Activated CD8-positive, alpha-beta memory T cell treated with anti-CD3 and anti-CD28 coated beads for 4 hours (primary cell): ENCODE data around the gene MLKL.
"Not testable (repeated sequence)": the region's sequence is repeated elsewhere in the genome, so short reads cannot be mapped to it uniquely, and the experiment has no call there.

Source experiments
- DNase-seq, 2 donors: peaks; one replicate each; pipeline ENCODE4 v3.0.0-alpha.2; 2020; ENCODE audit warnings: low read depth in 2 of 2

MLKL gene

GRCh38 chr16:74700116-74700437 lies 585 bp downstream of the MLKL start:
- DNase-seq = peak in 1 of 2 donors; percentile 4

- no peak for DNase-seq
These were observed 996 bp downstream of the MLKL start for GRCh38 chr16:74699666-74700065.

GRCh38 chr16:74698222-74698621 lies 2.4 kb downstream of the MLKL start:
- no peak for DNase-seq

GRCh38 chr16:74695450-74696422 lies 4.9 kb downstream of the MLKL start:
- DNase-seq = peak; percentile 14 to 30

GRCh38 chr16:74691093-74691855 lies 9.4 kb downstream of the MLKL start:
- DNase-seq = no peak

- no peak for DNase-seq
These were observed 18.1 kb downstream of the MLKL start for GRCh38 chr16:74682556-74682955.

GRCh38 chr16:74680681-74681080 lies 20.0 kb downstream of the MLKL start:
- no peak for DNase-seq

- DNase-seq = no peak
These were observed 20.7 kb downstream of the MLKL start for GRCh38 chr16:74679983-74680382.

- DNase-seq = no peak
These were observed 22.8 kb downstream of the MLKL start for GRCh38 chr16:74677868-74678267.

GRCh38 chr16:74673876-74674275 lies 26.8 kb downstream of the MLKL start:
- no peak for DNase-seq

GRCh38 chr16:74668877-74669276 lies 31.8 kb downstream of the MLKL start:
- not testable (repeated sequence) for DNase-seq

- no peak for DNase-seq
These were observed 33.4 kb downstream of the MLKL start for GRCh38 chr16:74667255-74667700.

GRCh38 chr16:74666425-74667254 lies 34.0 kb downstream of the MLKL start, which contains the start of gene RFWD3:
RFWD3 (minus strand) TSS chr16:74666877; CDS start chr16:74661449, 5,428 bp downstream.
- DNase-seq = peak; percentile 88 to 96

- no peak for DNase-seq
These were observed 34.6 kb downstream of the MLKL start for GRCh38 chr16:74666010-74666421.

- no peak for DNase-seq
These were observed 39.6 kb downstream of the MLKL start for GRCh38 chr16:74661064-74661463.

GRCh38 chr16:74660383-74660782 lies 40.3 kb downstream of the MLKL start:
- no peak for DNase-seq

- no peak for DNase-seq
These were observed 41.6 kb downstream of the MLKL start for GRCh38 chr16:74659041-74659440.

- DNase-seq = no peak
These were observed 42.6 kb downstream of the MLKL start for GRCh38 chr16:74657870-74658642.

GRCh38 chr16:74654536-74655050 lies 46.1 kb downstream of the MLKL start:
- DNase-seq = no peak

GRCh38 chr16:74652883-74653282 lies 47.8 kb downstream of the MLKL start:
- not testable (repeated sequence) for DNase-seq

- DNase-seq = no peak
These were observed 48.4 kb downstream of the MLKL start for GRCh38 chr16:74652249-74652648.
